GM12878 (cell line): ENCODE data around the gene HEXIM2. TPM values are rescaled to one million over a fixed set of nuclear protein-coding genes. Genes with fewer than 3 reads are reported as not detected.

Source experiments
- CBX3 ChIP-seq: fragments of 200-600 bp; sonication (generic); IDR thresholded peaks from 2 replicates; pipeline ENCODE4 v1.6.1; 2016; ENCODE audit warnings: low read depth, borderline replicate concordance
- E2F4 ChIP-seq: IDR thresholded peaks from 2 replicates; pipeline ENCODE4 v1.6.1; 2012; ENCODE audit warnings: low read depth, low read length, improper control_type of control experiment
- MTA2 ChIP-seq: fragments of 450-650 bp; IDR thresholded peaks from 2 replicates; pipeline ENCODE4 v1.6.1; 2016; ENCODE audit warnings: low read depth, mild to moderate bottlenecking, moderate library complexity
- NBN ChIP-seq: fragments of 450-650 bp; IDR thresholded peaks from 2 replicates; pipeline ENCODE4 v1.6.1; 2016
- PAX8 ChIP-seq: fragments of 450-650 bp; IDR thresholded peaks from 2 replicates; pipeline ENCODE4 v1.6.1; 2017; ENCODE audit warnings: mild to moderate bottlenecking, moderate library complexity
- RFX5 ChIP-seq: IDR thresholded peaks from 2 replicates; pipeline ENCODE4 v1.6.1; 2011; ENCODE audit warnings: low read depth, low read length, improper control_type of control experiment
- SMAD1 ChIP-seq: fragments of 450-650 bp; IDR thresholded peaks from 2 replicates; pipeline ENCODE4 v1.6.1; 2018; ENCODE audit warnings: mild to moderate bottlenecking, low read depth; ENCODE audit not compliant: partially characterized antibody
- STAT3 ChIP-seq: IDR thresholded peaks from 2 replicates; pipeline ENCODE4 v1.6.1; 2011; ENCODE audit warnings: low read depth, low read length, improper control_type of control experiment
- ZBTB4 ChIP-seq: fragments of 450-650 bp; formaldehyde crosslinking; IDR thresholded peaks from 2 replicates; pipeline ENCODE4 v1.4.0; 2022; ENCODE audit warnings: mild to moderate bottlenecking, moderate library complexity
- ZNF687 ChIP-seq: fragments of 450-650 bp; IDR thresholded peaks from 2 replicates; pipeline ENCODE4 v1.6.1; 2017; ENCODE audit warnings: mild to moderate bottlenecking, moderate library complexity
- polyA plus RNA-seq, 11 experiments: library from polyadenylated mRNA; depleted of rRNA in 4 of 11; unstranded in 6 of 11; stranded (reverse) in 5 of 11; fragments of >200 nt; fragmentation: Nextera tagmentation in 4 of 11; fragmentation: Illumina TruSeq in 1 of 11; extraction: Ambion mirVana in 4 of 11; extraction: Trizol in 1 of 11; gene quantifications; 1 replicate in 1 of 11; 2 replicates in 10 of 11; pipeline versions ENCODE4 v1.2.1 to v1.2.3, GENCODE V29; 2011 to 2016; ENCODE audit warnings: inconsistent platforms in 2 of 11, missing spikeins in 2 of 11, low read depth in 1 of 11
- total RNA-seq, 4 experiments: library from RNA; depleted of rRNA in 3 of 4; stranded (reverse); fragments of >200 nt in 3 of 4; fragmentation: Illumina TruSeq in 1 of 4; extraction: Trizol in 1 of 4; gene quantifications; 2 replicates each; pipeline versions ENCODE4 v1.2.1 to v1.2.3, GENCODE V29; 2013 to 2021
- TF ChIP-seq, protein P1 (sequence below): fragments of 450-650 bp; formaldehyde crosslinking; IDR thresholded peaks from 2 replicates; pipeline ENCODE4 v1.4.0; 2020; ENCODE audit warnings: mild to moderate bottlenecking, moderate library complexity

The HEXIM2 gene
- total and polyA plus RNA-seq, 10 of the 15 experiments (the other 5 are each of a cell fraction or from before 2014, with no cell fraction given), result 0.10 to 10.3 (median 6.4) TPM

DNA sequence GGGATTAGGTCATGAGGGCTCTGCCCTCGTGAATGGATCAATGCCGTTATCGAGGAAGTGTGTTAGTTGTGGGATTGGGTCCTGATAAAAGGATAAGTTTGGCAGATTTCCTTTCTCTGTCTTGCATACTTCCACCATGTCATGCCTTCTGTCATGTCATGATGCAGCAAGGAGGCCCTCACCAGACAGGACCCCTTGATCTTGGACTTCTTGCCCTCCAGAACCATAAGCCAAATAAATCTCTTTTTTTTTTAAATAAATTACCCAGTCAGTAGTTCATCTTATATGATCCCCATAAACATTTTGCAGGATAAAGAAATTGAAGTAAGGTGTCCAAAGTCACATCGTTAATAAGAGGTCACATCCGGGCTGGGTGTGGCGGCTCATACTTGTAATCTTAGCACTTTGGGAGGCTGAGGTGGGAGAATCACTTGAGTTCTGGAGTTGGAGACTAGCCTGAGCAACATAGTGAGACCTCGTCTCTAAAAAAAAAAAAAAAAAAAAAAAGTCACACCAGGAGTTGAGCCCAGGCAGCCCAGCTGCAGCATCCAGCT lies 25.2 kb downstream of the HEXIM2 start (continued):
- TF ChIP-seq ZNF687 (no peak), NBN (no peak), MTA2 (no peak), RFX5 (no peak), STAT3 (no peak), SMAD1 (no peak), PAX8 (no peak), E2F4 (no peak), ZBTB4 (CRISPR knock-in tag) (no peak), CBX3 (no peak)
- TF ChIP-seq, protein P1, sequence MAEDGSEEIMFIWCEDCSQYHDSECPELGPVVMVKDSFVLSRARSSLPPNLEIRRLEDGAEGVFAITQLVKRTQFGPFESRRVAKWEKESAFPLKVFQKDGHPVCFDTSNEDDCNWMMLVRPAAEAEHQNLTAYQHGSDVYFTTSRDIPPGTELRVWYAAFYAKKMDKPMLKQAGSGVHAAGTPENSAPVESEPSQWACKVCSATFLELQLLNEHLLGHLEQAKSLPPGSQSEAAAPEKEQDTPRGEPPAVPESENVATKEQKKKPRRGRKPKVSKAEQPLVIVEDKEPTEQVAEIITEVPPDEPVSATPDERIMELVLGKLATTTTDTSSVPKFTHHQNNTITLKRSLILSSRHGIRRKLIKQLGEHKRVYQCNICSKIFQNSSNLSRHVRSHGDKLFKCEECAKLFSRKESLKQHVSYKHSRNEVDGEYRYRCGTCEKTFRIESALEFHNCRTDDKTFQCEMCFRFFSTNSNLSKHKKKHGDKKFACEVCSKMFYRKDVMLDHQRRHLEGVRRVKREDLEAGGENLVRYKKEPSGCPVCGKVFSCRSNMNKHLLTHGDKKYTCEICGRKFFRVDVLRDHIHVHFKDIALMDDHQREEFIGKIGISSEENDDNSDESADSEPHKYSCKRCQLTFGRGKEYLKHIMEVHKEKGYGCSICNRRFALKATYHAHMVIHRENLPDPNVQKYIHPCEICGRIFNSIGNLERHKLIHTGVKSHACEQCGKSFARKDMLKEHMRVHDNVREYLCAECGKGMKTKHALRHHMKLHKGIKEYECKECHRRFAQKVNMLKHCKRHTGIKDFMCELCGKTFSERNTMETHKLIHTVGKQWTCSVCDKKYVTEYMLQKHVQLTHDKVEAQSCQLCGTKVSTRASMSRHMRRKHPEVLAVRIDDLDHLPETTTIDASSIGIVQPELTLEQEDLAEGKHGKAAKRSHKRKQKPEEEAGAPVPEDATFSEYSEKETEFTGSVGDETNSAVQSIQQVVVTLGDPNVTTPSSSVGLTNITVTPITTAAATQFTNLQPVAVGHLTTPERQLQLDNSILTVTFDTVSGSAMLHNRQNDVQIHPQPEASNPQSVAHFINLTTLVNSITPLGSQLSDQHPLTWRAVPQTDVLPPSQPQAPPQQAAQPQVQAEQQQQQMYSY (CRISPR knock-in tag), result no peak
